Spinal cord (tissue), 10 donors: ENCODE data around the gene KIAA1958. TPM values are rescaled to one million over a fixed set of nuclear protein-coding genes. Genes with fewer than 3 reads are reported as not detected.

Source experiments
- DNase-seq, 6 donors: peaks; one replicate each; pipeline versions ENCODE4 v3.0.0 to v3.0.0-alpha.2; 2013 to 2015; ENCODE audit warnings: low spot score in 6 of 6, low read depth in 4 of 6
- H3K27ac ChIP-seq: one replicate; pipeline ENCODE4 v1.5.1; 2013; ENCODE audit warnings: low read depth, low read length, control low read depth
- H3K27me3 ChIP-seq: one replicate; pipeline ENCODE4 v1.6.1; 2013; ENCODE audit warnings: low read length; ENCODE audit not compliant: control insufficient read depth, insufficient read depth
- H3K36me3 ChIP-seq: one replicate; pipeline ENCODE4 v1.6.1; 2013; ENCODE audit warnings: low read length; ENCODE audit not compliant: control insufficient read depth, insufficient read depth
- H3K4me1 ChIP-seq: one replicate; pipeline ENCODE4 v1.6.1; 2013; ENCODE audit warnings: low read length; ENCODE audit not compliant: control insufficient read depth, insufficient read depth
- H3K4me3 ChIP-seq: one replicate; pipeline ENCODE4 v1.5.1; 2013; ENCODE audit warnings: low read depth, low read length, control low read depth
- H3K9me3 ChIP-seq: one replicate; pipeline ENCODE4 v1.6.1; 2013; ENCODE audit warnings: low read length; ENCODE audit not compliant: control insufficient read depth, insufficient read depth
- WGBS: methylation state at CpG from one replicate; pipeline ENCODE4 v1.1.5; 2013; ENCODE audit warnings: missing lambda C conversion rate; ENCODE audit not compliant: insufficient coverage; 5-methylcytosine and 5-hydroxymethylcytosine counted together
- polyA plus RNA-seq, 2 donors: library from polyadenylated mRNA; unstranded; fragments of 120-200 nt; gene quantifications; one replicate each; pipeline ENCODE4 v1.2.1, GENCODE V29; 2013; ENCODE audit not compliant: insufficient read length in 2 of 2
- total RNA-seq, 2 donors: library from RNA; depleted of rRNA in 1 of 2; stranded (reverse); fragments of 120-200 nt in 1 of 2; fragments of >200 nt in 1 of 2; gene quantifications; one replicate each; pipeline versions ENCODE4 v1.2.3 to v1.2.4, GENCODE V29; 2013 to 2014
- donor health status: healthy.

Gene KIAA1958
- total and polyA plus RNA-seq, 4 donors: 11.0 to 16.9 (median 15.0) TPM

DNA sequence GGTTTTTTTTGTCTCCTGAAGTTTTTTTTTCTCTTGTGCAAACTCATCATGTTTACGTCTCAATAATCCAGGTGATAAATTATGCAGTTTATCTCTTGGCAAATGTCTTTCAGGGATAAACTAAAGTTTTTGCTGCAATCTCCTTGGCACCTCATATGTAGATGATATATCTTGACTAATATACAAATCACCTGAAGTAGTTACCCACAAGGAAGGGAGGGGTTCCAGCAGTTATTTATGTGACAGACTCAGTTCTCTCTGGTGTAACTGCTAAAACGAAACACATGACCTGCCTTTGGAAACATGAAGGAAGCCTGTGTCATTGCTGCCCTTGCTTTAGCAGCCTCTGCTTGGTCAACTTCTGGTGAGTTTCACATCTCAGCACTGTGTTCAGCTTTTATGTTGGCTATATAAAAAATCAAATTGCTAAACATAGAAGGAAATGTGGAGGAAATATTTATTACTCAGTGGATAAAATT, 39.3 kb upstream of the KIAA1958 start:
- no peak overlapping the region for H3K27ac ChIP-seq

GRCh38 chr9:112462855-112463254, 23.8 kb upstream of the KIAA1958 start:
- Histone ChIP-seq H3K36me3 (peaks cover 5% of the 10 kb centered on the region), H3K4me1 (no peaks in the 10 kb centered on the region), H3K27me3 (no peaks in the 10 kb centered on the region), H3K27ac (no peak overlapping the region), H3K9me3 (peaks cover 1% of the 10 kb centered on the region), H3K4me3 (no peak overlapping the region)
- no CpG with 5 or more reads among the region's 1 CpG for WGBS
- no peak for DNase-seq

More for the DNA sequence above, 39.3 kb upstream of the KIAA1958 start:
- no peaks in the 10 kb centered on the region for H3K4me1 ChIP-seq
- H3K4me3 ChIP-seq: no peak overlapping the region
- H3K27me3 ChIP-seq: no peaks in the 10 kb centered on the region
- H3K36me3 ChIP-seq: no peaks in the 10 kb centered on the region
- no peaks in the 10 kb centered on the region for H3K9me3 ChIP-seq
- DNase-seq: peak in 1 of 6 donors; percentile 11
- WGBS: 50% methylated on average over 1 of the region's 2 CpGs

DNA sequence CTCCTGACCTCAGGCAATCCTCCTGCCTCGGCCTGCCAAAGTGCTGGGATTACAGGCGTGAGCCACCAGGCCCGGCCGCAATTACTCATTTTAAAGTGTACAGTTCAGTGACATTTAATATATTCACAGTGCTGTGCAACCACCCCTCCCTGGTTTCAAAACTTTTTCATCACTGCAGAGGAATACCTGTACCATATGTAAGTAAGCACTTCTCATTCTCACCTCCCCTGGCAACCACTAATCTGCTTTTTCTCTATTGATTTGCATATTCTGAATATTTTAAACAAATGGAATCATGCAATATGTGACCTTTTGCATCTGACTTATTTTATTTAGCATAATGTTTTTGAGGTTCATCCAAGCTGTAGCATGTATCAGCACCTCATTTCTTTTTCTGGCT, 21.3 kb upstream of the KIAA1958 start:
- no CpG with 5 or more reads among the region's 4 CpGs for WGBS
- Histone ChIP-seq H3K4me1 (no peaks in the 10 kb centered on the region), H3K27me3 (no peaks in the 10 kb centered on the region), H3K9me3 (peaks cover 1% of the 10 kb centered on the region), H3K4me3 (no peak overlapping the region), H3K27ac (no peak overlapping the region), H3K36me3 (no peaks in the 10 kb centered on the region)
- DNase-seq: no peak

- DNase-seq: no peak
- no CpG with 5 or more reads among the region's 3 CpGs for WGBS
- Histone ChIP-seq H3K4me3 (no peak overlapping the region), H3K4me1 (no peaks in the 10 kb centered on the region), H3K27ac (no peak overlapping the region), H3K27me3 (no peaks in the 10 kb centered on the region), H3K36me3 (no peaks in the 10 kb centered on the region), H3K9me3 (no peaks in the 10 kb centered on the region)
Observed at GRCh38 chr9:112472996-112473395, 13.6 kb upstream of the KIAA1958 start.

- DNase-seq: no peak
- H3K4me1 ChIP-seq: no peaks in the 10 kb centered on the region
- 100% methylated on average over 1 of the region's 2 CpGs for WGBS
- H3K27me3 ChIP-seq: no peaks in the 10 kb centered on the region
- no peak overlapping the region for H3K4me3 ChIP-seq
- H3K27ac ChIP-seq: no peak overlapping the region
- no peaks in the 10 kb centered on the region for H3K9me3 ChIP-seq
- no peaks in the 10 kb centered on the region for H3K36me3 ChIP-seq
Observed at GRCh38 chr9:112473986-112474385, 12.6 kb upstream of the KIAA1958 start.

GRCh38 chr9:112475318-112475717, 11.3 kb upstream of the KIAA1958 start:
- no peaks in the 10 kb centered on the region for H3K27me3 ChIP-seq
- H3K36me3 ChIP-seq: no peaks in the 10 kb centered on the region
- DNase-seq: no peak
- no peak overlapping the region for H3K27ac ChIP-seq
- H3K4me3 ChIP-seq: no peak overlapping the region
- H3K4me1 ChIP-seq: no peaks in the 10 kb centered on the region
- no CpG with 5 or more reads among the region's 1 CpG for WGBS
- H3K9me3 ChIP-seq: no peaks in the 10 kb centered on the region

DNA sequence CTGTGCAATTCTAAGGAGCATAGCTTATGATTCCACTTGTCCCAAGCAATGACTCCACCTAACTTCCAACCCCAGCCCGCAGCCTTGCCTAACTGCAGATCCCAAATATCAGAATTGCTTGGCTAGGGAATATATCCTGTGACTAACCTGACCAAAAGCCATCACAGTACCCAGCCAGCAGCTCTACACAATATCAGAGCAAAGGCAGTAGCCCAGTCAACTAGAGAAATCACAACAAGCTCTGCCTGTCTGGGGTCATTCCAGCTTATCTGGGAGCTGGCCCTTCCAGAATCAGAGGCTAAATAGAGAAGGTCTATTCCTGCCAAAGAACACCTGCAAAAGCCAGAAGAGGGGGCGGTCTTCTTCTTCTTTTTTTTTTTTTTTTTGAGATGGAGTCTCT, 9.3 kb upstream of the KIAA1958 start:
- Histone ChIP-seq H3K36me3 (no peaks in the 10 kb centered on the region), H3K27me3 (no peaks in the 10 kb centered on the region), H3K9me3 (no peaks in the 10 kb centered on the region), H3K4me1 (no peaks in the 10 kb centered on the region), H3K27ac (no peak overlapping the region), H3K4me3 (no peak overlapping the region)
- WGBS: 100% methylated on average over 1 of the region's 2 CpGs
- DNase-seq: no peak

DNA sequence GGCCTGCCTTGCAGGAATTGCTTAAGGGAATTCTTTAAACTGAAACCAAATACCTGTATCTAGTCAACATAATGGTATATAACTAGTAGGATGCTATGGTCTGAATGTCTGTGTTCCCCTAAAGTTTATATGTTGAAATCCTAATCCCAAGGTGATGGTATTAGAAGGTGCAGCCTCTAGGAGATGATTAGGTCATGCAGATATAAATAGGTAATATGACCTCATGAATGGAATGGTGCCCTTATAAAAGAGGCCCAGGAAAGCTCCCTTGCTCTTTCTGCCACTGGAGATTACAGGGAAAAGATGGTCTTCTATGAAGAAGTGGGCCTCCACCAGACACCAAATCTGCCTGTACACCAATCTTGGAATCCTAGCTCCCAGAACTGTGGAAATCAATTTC, 7.4 kb upstream of the KIAA1958 start:
- Histone ChIP-seq H3K4me3 (no peak overlapping the region), H3K9me3 (no peaks in the 10 kb centered on the region), H3K36me3 (peaks cover 8% of the 10 kb centered on the region), H3K4me1 (no peaks in the 10 kb centered on the region), H3K27ac (no peak overlapping the region), H3K27me3 (no peaks in the 10 kb centered on the region)
- no peak for DNase-seq

DNA sequence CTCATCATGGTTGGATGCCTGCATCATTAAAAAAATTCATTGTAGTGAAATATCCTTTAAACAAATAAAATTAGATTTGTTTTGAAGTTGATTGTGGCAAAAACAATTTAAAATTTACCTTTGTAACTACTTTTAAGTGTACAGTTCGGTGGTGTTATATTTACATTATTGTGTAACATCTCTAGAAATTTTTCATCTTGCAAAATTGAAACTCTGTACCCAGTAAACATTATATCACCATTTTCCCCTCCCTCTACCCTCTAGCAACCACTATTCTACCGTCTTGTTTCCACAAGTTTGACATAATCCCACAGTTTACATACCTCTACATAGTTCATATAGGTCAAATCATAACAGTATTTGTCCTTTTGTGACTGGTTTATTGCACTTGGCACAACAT, 2.0 kb upstream of the KIAA1958 start:
- Histone ChIP-seq H3K9me3 (no peaks in the 10 kb centered on the region), H3K27ac (no peak overlapping the region), H3K4me3 (no peak overlapping the region), H3K27me3 (no peaks in the 10 kb centered on the region), H3K4me1 (peaks cover 6% of the 10 kb centered on the region), H3K36me3 (peaks cover 8% of the 10 kb centered on the region)
- WGBS: 80% methylated on average over 1 of the region's 2 CpGs
- no peak for DNase-seq

DNA sequence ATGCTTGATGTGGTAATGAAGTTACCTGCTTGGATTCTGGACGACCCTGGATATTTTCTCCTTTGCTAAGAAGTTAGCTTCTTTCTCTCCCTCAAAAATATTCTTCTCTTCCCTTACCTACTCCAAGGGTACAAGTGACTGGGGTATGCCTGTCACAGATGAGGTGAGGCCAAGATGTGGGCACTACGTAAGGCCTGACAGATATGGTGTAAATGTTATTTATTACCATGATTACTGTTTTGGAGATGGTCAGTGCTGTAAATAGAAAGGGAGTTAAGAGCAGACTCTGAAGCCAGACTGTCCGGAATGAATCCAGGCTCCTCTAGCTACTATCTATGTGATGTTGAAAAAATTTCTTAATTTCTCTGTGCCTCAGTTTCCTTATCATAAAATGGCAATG, 1.1 kb upstream of the KIAA1958 start:
- H3K27ac ChIP-seq: no peak overlapping the region
- no peaks in the 10 kb centered on the region for H3K27me3 ChIP-seq
- no peak for DNase-seq
- peak overlapping the region; percentile 92 for H3K4me3 ChIP-seq
- H3K4me1 ChIP-seq: peaks cover 6% of the 10 kb centered on the region
- H3K36me3 ChIP-seq: peaks cover 8% of the 10 kb centered on the region
- WGBS: 100% methylated on average over 1 of the region's 3 CpGs
- H3K9me3 ChIP-seq: no peaks in the 10 kb centered on the region
